Fibroblast of the aortic adventitia (primary cell): ENCODE measurements around the gene OR4N2. TPM values are rescaled to one million over a fixed set of nuclear protein-coding genes. Genes with fewer than 3 reads are reported as not detected.
A peak's percentile ranks its signal among the peaks of the same experiment; 100 is the strongest.
"Not testable (repeated sequence)": the region's sequence is repeated elsewhere in the genome, so short reads cannot be mapped to it uniquely, and the experiment has no call there.

Source experiments
- DNase-seq: peaks from one replicate; pipeline ENCODE4 v3.0.0-alpha.2; 2010; ENCODE audit warnings: low read depth
- H3K4me3 ChIP-seq: 2 replicates; pipeline ENCODE4 v1.5.1; 2011; ENCODE audit warnings: low read depth, mild to moderate bottlenecking, control low read depth, low read length, moderate library complexity
- CTCF ChIP-seq: IDR thresholded peaks from 2 replicates; pipeline ENCODE4 v1.5.1; 2011; ENCODE audit warnings: mild to moderate bottlenecking, low read length, control low read depth, inconsistent platforms; ENCODE audit not compliant: insufficient read depth
- total RNA-seq: library from RNA; depleted of rRNA; stranded (reverse); fragments of >200 nt; gene quantifications from 2 replicates; pipeline ENCODE4 v1.2.3, GENCODE V29; 2012; ENCODE audit warnings: low replicate concordance

The OR4N2 gene
- total RNA-seq, 1 donor, result not detected

- TF ChIP-seq CTCF, result no peak
- H3K4me3 ChIP-seq, result no peak overlapping the region
- DNase-seq, result no peak
Measured at GRCh38 chr14:19799880-19800279, 3.7 kb upstream of the OR4N2 start.

- DNase-seq, result no peak
- no peak overlapping the region for H3K4me3 ChIP-seq
- no peak for TF ChIP-seq CTCF
Measured at GRCh38 chr14:19800282-19801117, 3.1 kb upstream of the OR4N2 start.

GRCh38 chr14:19801118-19801464 lies 2.5 kb upstream of the OR4N2 start:
- TF ChIP-seq CTCF, result no peak
- H3K4me3 ChIP-seq, result no peak overlapping the region
- no peak for DNase-seq

GRCh38 chr14:19813171-19813920 lies 9.8 kb downstream of the OR4N2 start:
- DNase-seq, H3K4me3 ChIP-seq: not testable (repeated sequence)

- H3K4me3 ChIP-seq, DNase-seq: not testable (repeated sequence)
Measured at GRCh38 chr14:19819879-19820278, 16.3 kb downstream of the OR4N2 start.

GRCh38 chr14:19821016-19821415 lies 17.4 kb downstream of the OR4N2 start:
- H3K4me3 ChIP-seq, DNase-seq: not testable (repeated sequence)

GRCh38 chr14:19823178-19823577 lies 19.6 kb downstream of the OR4N2 start:
- H3K4me3 ChIP-seq, result no peak overlapping the region
- no peak for DNase-seq
- TF ChIP-seq CTCF, result no peak

GRCh38 chr14:19823765-19824164 lies 20.2 kb downstream of the OR4N2 start:
- H3K4me3 ChIP-seq, result no peak overlapping the region
- peak; percentile 2 for DNase-seq
- TF ChIP-seq CTCF, result no peak

- not testable (repeated sequence) for DNase-seq
Measured at GRCh38 chr14:19827626-19828244, 24.2 kb downstream of the OR4N2 start.

More at GRCh38 chr14:19827626-19828244, 24.2 kb downstream of the OR4N2 start:
- not testable (repeated sequence) for H3K4me3 ChIP-seq
